ENCODE results near the gene PKNOX2. TPM values are rescaled to one million over a fixed set of nuclear protein-coding genes. Genes with fewer than 3 reads are reported as not detected.
A peak's percentile ranks its signal among the peaks of the same experiment; 100 is the strongest.

The PKNOX2 gene
- total and polyA plus RNA-seq, 2 of the 8 experiments (the other 6 are each of a cell fraction or from before 2014, with no cell fraction given): 2.0 TPM

DNA sequence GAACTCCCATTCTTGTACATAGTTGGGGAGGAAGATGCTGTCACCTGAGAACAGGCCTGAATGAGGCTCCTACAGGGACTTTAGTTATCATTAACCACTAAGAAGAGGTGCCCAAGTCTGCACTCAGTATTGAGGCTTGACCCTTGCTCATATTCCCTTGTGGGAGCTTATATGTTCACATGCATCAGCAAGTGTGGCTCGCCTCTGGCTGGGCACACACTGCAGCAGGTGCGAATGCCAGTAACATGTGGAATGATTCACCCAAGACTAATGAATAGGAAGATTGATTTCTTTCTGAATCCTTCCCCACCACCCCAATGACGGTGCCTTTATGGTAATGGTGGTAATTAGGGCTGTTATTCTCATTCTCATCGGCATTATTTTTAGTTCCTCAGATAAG is 204.2 kb downstream of the PKNOX2 start:
- ChIA-PET CTCF (ENCODE audit: partially characterized antibody) (interaction anchor here (0.8 to 16.9 kb wide), 11 partner anchors 16 to 291 kb away, joined by 3 to 315 read pairs (median 3); no protein-coding TSS in a partner anchor), POLR2A (ENCODE audit: partially characterized antibody) (no interaction called here)
- FAIRE-seq (no peak), DNase-seq (ENCODE audit: low read depth in 1 of 2, low spot score in 2 of 2) (no peak)
- Histone ChIP-seq H3K56ac (replicated peaks; ENCODE audit: insufficient read length, low read depth, low read length) (no peak overlapping the region), H3K27ac (ENCODE audit: low read depth, low read length) (no peak overlapping the region), H3K36me3 (ENCODE audit: control insufficient read depth in 2 of 4, insufficient read depth in 4 of 4, low read length in 3 of 4) (no peaks in the 10 kb centered on the region), H3K23ac (ENCODE audit: insufficient read length) (no peak overlapping the region), H2BK120ac (replicated peaks; ENCODE audit: low read depth, low read length) (no peak overlapping the region), H3K18ac (ENCODE audit: extremely low read depth, low read length) (no peak overlapping the region), H3K27me3 (replicated peaks in 1 of 4; ENCODE audit: control insufficient read depth in 3 of 4, extremely low read depth in 1 of 4, insufficient read depth in 3 of 4, low read length in 3 of 4) (peaks cover 0 to 4% (median 0%) of the 10 kb centered on the region in 4 experiments; a peak in 2 of 7 replicates), H3K4me3 (ENCODE audit: extremely low read depth in 1 of 4, insufficient read depth in 2 of 4, low read depth in 3 of 4, low read length in 4 of 4) (no peak overlapping the region), H3K79me2 (ENCODE audit: control insufficient read depth in 1 of 2, insufficient read depth in 2 of 2, low read length in 2 of 2) (no peaks in the 10 kb centered on the region), H3K14ac (ENCODE audit: insufficient read length) (no peak overlapping the region), H2BK5ac (ENCODE audit: low read depth, low read length) (no peak overlapping the region), H2BK20ac (ENCODE audit: low read length) (no peak overlapping the region), H3K4ac (replicated peaks; ENCODE audit: insufficient read length, low read depth, low read length) (no peak overlapping the region), H3K9me3 (ENCODE audit: insufficient read depth in 2 of 2, low read depth in 1 of 2, low read length in 1 of 2) (no peaks in the 10 kb centered on the region), H2BK12ac (ENCODE audit: low read depth, low read length) (0 out of 2 replicates have a peak overlapping the region, but pooled peaks have one; percentile 53), H3K4me1 (replicated peaks in 1 of 4; ENCODE audit: control insufficient read depth in 3 of 4, insufficient read depth in 4 of 4, low read length in 3 of 4) (peaks cover 21 to 32% (median 29%) of the 10 kb centered on the region in 4 experiments), H2AK5ac (ENCODE audit: low read depth, low read length) (no peak overlapping the region), H4K5ac (ENCODE audit: insufficient read length, low read depth, low read length) (no peak overlapping the region), H2BK15ac (ENCODE audit: low read length) (no peak overlapping the region), H4K8ac (ENCODE audit: extremely low read depth, insufficient read depth, low read length) (no peak overlapping the region), H4K91ac (replicated peaks; ENCODE audit: insufficient read length, low read length) (no peak overlapping the region), H3K23me2 (ENCODE audit: low read depth, low read length) (peaks cover 9% of the 10 kb centered on the region; the same call in 1 of the 2 replicates), H3K4me2 (ENCODE audit: insufficient read depth in 1 of 2, low read depth in 2 of 2, low read length in 2 of 2) (no peak overlapping the region), H3K9ac (replicated peaks in 1 of 4; ENCODE audit: extremely low read depth in 1 of 4, low read depth in 3 of 4, low read length in 3 of 4) (no peak overlapping the region), H4K20me1 (replicated peaks in 1 of 2; ENCODE audit: control insufficient read depth in 1 of 2, insufficient read depth in 2 of 2, low read length in 2 of 2) (no peaks in the 10 kb centered on the region), H3K79me1 (ENCODE audit: low read depth, low read length) (no peaks in the 10 kb centered on the region), H2AFZ (ENCODE audit: low read length) (no peak overlapping the region)
- TF ChIP-seq FOSL1 (IDR thresholded peaks at IDR 0.05; ENCODE audit: insufficient read depth, low read depth, low read length): no peak
- 90% methylated on average over 4 of the region's 4 CpGs; no CpG with 5 or more reads in 1 of the 2 experiments for WGBS, 2 experiments (ENCODE audit: extremely low coverage in 1 of 2, insufficient coverage in 1 of 2, insufficient read length in 1 of 2, insufficient replicate concordance in 2 of 2, low coverage in 1 of 2, low lambda C conversion rate in 2 of 2, missing lambda C conversion rate in 1 of 2)

All from H1 (cell line).